K562 (cell line): ENCODE measurements around the gene RPS28. TPM values are rescaled to one million over a fixed set of nuclear protein-coding genes. Genes with fewer than 3 reads are reported as not detected.

Source experiments
- ATF4 ChIP-seq: fragments of 450-650 bp; formaldehyde crosslinking; IDR thresholded peaks from 2 replicates; pipeline ENCODE4 v1.4.0; 2022; ENCODE audit warnings: mild to moderate bottlenecking, moderate library complexity
- BCOR ChIP-seq: fragments of 450-650 bp; IDR thresholded peaks from 2 replicates; pipeline ENCODE4 v1.6.1; 2016
- CCAR2 ChIP-seq: fragments of 200-400 bp; formaldehyde crosslinking; IDR thresholded peaks from 2 replicates; pipeline ENCODE4 v1.6.1; 2017; ENCODE audit warnings: mild to moderate bottlenecking, low read depth, low read length
- CCNT2 ChIP-seq: IDR thresholded peaks from 2 replicates; pipeline ENCODE4 v1.6.1; 2011; ENCODE audit warnings: borderline replicate concordance, low read depth, mild to moderate bottlenecking, moderate library complexity, mixed read lengths, low read length; ENCODE audit not compliant: insufficient read length; ENCODE audit errors: extremely low read depth
- KAT2B ChIP-seq: IDR thresholded peaks from one replicate; pipeline ENCODE4 v1.6.1; 2012; ENCODE audit warnings: low read depth, mild to moderate bottlenecking, control low read depth, inconsistent platforms, low read length, moderate library complexity
- MTA1 ChIP-seq: fragments of 450-650 bp; IDR thresholded peaks from 2 replicates; pipeline ENCODE4 v1.6.1; 2017; ENCODE audit warnings: borderline replicate concordance
- NCOR1 ChIP-seq: fragments of 450-650 bp; IDR thresholded peaks from 2 replicates; pipeline ENCODE4 v1.6.1; 2016; ENCODE audit warnings: mild to moderate bottlenecking, moderate library complexity
- POLR2AphosphoS5 ChIP-seq: IDR thresholded peaks from 2 replicates; pipeline ENCODE4 v1.6.1; 2011; ENCODE audit warnings: mild to moderate bottlenecking, low read depth, low read length, moderate library complexity; ENCODE audit not compliant: control insufficient read depth, insufficient read depth
- PYGO2 ChIP-seq: fragments of 450-650 bp; IDR thresholded peaks from 2 replicates; pipeline ENCODE4 v1.6.1; 2016; ENCODE audit warnings: mild to moderate bottlenecking, missing genetic modification characterization, moderate library complexity, missing compliant biosample characterization
- RBM39 ChIP-seq: fragments of 200-400 bp; formaldehyde crosslinking; optimal IDR thresholded peaks from 2 replicates; pipeline ENCODE3; 2018; ENCODE audit warnings: low read depth, low read length
- SIRT6 ChIP-seq: IDR thresholded peaks from one replicate; pipeline ENCODE4 v1.6.1; 2012; ENCODE audit warnings: low read depth, mild to moderate bottlenecking, control low read depth, inconsistent platforms, low read length, moderate library complexity
- SMC3 ChIP-seq: conservative IDR thresholded peaks from 2 replicates; pipeline ENCODE4 v1.6.1; 2011; ENCODE audit warnings: low read depth, low read length, improper control_type of control experiment; ENCODE audit not compliant: insufficient read depth
- SREBF1 ChIP-seq: fragments of 150-350 bp; IDR thresholded peaks from 2 replicates; pipeline ENCODE4 v1.6.1; 2014; ENCODE audit warnings: antibody characterized with exemption, low read depth, low read length, borderline replicate concordance
- SRSF3 ChIP-seq: fragments of 200-400 bp; formaldehyde crosslinking; IDR thresholded peaks from 2 replicates; pipeline ENCODE4 v1.6.1; 2016; ENCODE audit warnings: mild to moderate bottlenecking, low read length, moderate library complexity; ENCODE audit not compliant: insufficient read depth
- TSHZ1 ChIP-seq: fragments of 250-450 bp; sonication (Bioruptor Pico); IDR thresholded peaks from 2 replicates; pipeline ENCODE4 v1.4.0; 2020; ENCODE audit warnings: mild to moderate bottlenecking, moderate library complexity
- ZBTB1 ChIP-seq: sonication (generic); formaldehyde crosslinking; IDR thresholded peaks from 2 replicates; pipeline ENCODE4 v1.8.1; 2023; ENCODE audit warnings: missing genetic modification reagents, low read depth, mild to moderate bottlenecking, borderline replicate concordance
- ZMIZ1 ChIP-seq, 2 experiments: fragments of 150-350 bp in 1 of 2; IDR thresholded peaks; 2 replicates each; pipeline ENCODE4 v1.6.1; 2012 to 2016; ENCODE audit warnings: low read depth in 2 of 2, low read length in 2 of 2, mild to moderate bottlenecking in 1 of 2, moderate library complexity in 1 of 2
- ZNF41 ChIP-seq: fragments of 250-450 bp; sonication (Bioruptor Pico); conservative IDR thresholded peaks from 2 replicates; pipeline ENCODE4 v1.4.0; 2020; ENCODE audit warnings: mild to moderate bottlenecking
- ZNF431 ChIP-seq: sonication (generic); formaldehyde crosslinking; IDR thresholded peaks from 2 replicates; pipeline ENCODE4 v1.8.0; 2022; ENCODE audit warnings: mild to moderate bottlenecking, missing genetic modification reagents
- polyA plus RNA-seq, 8 experiments: library from polyadenylated mRNA; depleted of rRNA in 4 of 8; stranded (reverse) in 5 of 8; unstranded in 3 of 8; fragments of >200 nt; fragmentation: Nextera tagmentation in 2 of 8; fragmentation: Illumina TruSeq in 1 of 8; extraction: Ambion mirVana in 2 of 8; extraction: Trizol in 1 of 8; gene quantifications; 2 replicates each; pipeline versions ENCODE4 v1.2.1 to v1.2.3, GENCODE V29; 2011 to 2014; ENCODE audit warnings: inconsistent platforms in 1 of 8, missing spikeins in 1 of 8
- total RNA-seq, 7 experiments: library from RNA; depleted of rRNA in 6 of 7; stranded (reverse); fragments of >200 nt in 6 of 7; fragmentation: Illumina TruSeq in 2 of 7; extraction: Trizol in 2 of 7; gene quantifications; 2 replicates each; pipeline versions ENCODE4 v1.2.1 to v1.2.3, GENCODE V29; 2011 to 2021; ENCODE audit warnings: low replicate concordance in 1 of 7

The RPS28 gene
- total and polyA plus RNA-seq, 9 of the 15 experiments (the other 6 are each of a cell fraction or from before 2014, with no cell fraction given), result 165 to 2,827 (median 1,303) TPM

- TF ChIP-seq TSHZ1 (CRISPR knock-in tag) (no peak), BCOR (no peak), PYGO2 (tag) (no peak), ZBTB1 (CRISPR knock-in tag) (peak; percentile 91), ZNF41 (0 out of 2 replicates have a peak, but pooled peaks have one; percentile 50), POLR2AphosphoS5 (peak; percentile 69), ZNF431 (CRISPR knock-in tag) (peak; percentile 88), ZMIZ1 (IDR thresholded peaks at IDR 0.05; ENCODE audit: low read depth in 2 of 2, low read length in 2 of 2) (no peak), SMC3 (no peak), CCNT2 (peak; percentile 96), SREBF1 (no peak), ATF4 (CRISPR knock-in tag) (0 out of 2 replicates have a peak, but pooled peaks have one; percentile 18), SRSF3 (no peak), NCOR1 (no peak), CCAR2 (no peak), RBM39 (no peak), KAT2B (no peak), SIRT6 (no peak), MTA1 (no peak)
These were observed 13.1 kb upstream of the RPS28 start, which contains the start of gene CD320 (continued) for GRCh38 chr19:8307965-8308866.
